Uterus (tissue), 2 donors: ENCODE data around the gene SP6.

Source experiments
- POLR2A ChIP-seq, 2 donors: fragments of 450-650 bp; IDR thresholded peaks; one replicate each; pipeline ENCODE4 v1.6.1; 2016; ENCODE audit warnings: antibody characterized with exemption in 2 of 2, mild to moderate bottlenecking in 1 of 2, moderate library complexity in 1 of 2
- TF ChIP-seq, protein P1 (sequence below), 4 experiments: fragments of 200-600 bp in 2 of 4; fragments of 450-650 bp in 2 of 4; sonication (generic) in 2 of 4; IDR thresholded peaks; one replicate each; pipeline ENCODE4 v1.5.1; 2016 to 2019; ENCODE audit warnings: antibody characterized with exemption in 4 of 4, mild to moderate bottlenecking in 2 of 4, moderate library complexity in 1 of 4

DNA sequence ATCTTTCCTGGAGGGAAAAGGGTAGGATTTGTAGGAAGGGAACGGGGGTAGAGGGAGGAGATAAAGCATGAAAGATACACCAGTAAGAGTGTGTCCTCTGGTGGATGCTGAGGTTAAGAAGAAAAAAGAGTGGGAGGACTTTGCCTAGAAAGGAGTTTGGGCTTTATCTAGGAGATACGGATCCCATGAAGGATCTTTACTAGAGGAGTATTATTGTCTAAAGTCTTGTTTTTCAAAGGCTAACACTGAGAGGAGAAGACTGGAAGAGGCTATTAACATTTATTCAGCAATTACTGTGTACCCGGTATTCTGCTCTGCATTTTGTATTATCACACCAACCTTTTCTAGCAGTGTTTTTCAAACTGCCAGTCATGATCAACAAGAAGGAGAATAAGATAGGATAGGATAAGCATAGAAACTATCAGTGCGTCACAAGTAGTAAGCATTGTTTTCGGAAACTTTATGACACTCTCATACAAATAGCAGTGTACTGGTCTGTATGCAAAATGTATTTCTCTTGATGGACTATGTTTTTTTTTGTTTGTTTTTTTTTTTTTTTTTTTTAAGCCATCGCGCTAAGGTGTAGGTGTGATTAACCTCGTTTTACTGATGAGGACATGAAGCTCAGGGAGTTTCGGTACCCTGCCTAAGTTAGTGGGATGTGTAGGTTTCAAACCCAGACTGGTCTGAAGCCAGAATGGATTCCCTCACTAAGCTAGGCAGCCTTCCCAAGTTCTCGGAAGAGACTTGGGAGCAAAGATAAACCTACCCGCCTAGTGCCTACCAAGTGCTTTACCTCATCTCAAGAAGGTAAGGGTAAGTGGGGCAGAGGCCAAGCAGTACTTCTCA, 43.8 kb upstream of the SP6 start:
- no peak for TF ChIP-seq POLR2A (IDR thresholded peaks at IDR 0.05)
- TF ChIP-seq, protein P1, sequence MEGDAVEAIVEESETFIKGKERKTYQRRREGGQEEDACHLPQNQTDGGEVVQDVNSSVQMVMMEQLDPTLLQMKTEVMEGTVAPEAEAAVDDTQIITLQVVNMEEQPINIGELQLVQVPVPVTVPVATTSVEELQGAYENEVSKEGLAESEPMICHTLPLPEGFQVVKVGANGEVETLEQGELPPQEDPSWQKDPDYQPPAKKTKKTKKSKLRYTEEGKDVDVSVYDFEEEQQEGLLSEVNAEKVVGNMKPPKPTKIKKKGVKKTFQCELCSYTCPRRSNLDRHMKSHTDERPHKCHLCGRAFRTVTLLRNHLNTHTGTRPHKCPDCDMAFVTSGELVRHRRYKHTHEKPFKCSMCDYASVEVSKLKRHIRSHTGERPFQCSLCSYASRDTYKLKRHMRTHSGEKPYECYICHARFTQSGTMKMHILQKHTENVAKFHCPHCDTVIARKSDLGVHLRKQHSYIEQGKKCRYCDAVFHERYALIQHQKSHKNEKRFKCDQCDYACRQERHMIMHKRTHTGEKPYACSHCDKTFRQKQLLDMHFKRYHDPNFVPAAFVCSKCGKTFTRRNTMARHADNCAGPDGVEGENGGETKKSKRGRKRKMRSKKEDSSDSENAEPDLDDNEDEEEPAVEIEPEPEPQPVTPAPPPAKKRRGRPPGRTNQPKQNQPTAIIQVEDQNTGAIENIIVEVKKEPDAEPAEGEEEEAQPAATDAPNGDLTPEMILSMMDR (IDR thresholded peaks at IDR 0.05) = no peak
